ENCODE data around the gene AP5Z1.
A peak's percentile ranks its signal among the peaks of the same experiment; 100 is the strongest.

Gene AP5Z1

DNA sequence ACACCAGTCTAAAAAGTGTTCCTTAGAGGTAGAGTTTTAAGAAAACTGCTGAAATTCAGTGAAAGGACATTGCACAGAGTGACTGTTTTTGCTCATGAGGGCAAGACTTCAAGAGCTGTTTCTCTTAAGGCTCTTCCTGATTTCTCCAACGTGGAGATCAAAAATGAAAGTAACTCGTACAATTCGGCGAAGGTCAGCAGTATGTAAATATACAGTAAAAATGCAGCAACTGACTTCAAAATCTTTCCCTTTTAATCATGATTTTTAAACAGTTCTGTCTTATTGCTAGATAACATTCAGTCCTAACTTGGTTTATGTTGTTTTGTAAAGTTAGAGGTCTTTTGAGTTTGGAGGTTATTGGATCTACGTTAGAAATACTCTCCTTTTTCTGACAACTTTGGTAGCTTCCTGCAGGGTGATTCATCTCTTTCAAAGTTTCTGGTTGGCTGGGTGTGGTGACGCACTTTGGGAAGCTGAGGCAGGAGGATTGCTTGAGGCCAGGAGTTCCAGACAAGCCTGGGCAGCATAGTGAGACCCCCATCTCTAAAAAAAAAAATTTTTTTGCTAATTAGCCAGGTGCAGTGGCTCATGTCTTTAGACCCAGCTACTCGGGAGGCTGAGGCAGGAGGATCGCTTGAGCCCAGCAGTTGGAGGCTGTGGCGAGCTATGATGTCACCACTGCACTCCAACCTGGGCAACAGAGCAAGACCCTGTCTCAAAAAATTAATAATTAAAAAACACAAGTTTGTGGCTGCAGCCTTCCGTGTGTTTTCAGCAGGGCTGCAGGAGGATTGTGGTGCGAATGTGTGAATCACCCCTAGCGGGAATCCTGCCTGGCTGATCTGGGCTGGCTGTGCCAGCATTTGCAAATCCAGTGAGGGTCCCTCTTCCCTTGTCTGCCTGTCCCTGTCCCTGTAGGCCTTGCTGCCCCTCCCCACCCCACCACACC, 29.2 kb upstream of the AP5Z1 start:
- no peak for DNase-seq

DNA sequence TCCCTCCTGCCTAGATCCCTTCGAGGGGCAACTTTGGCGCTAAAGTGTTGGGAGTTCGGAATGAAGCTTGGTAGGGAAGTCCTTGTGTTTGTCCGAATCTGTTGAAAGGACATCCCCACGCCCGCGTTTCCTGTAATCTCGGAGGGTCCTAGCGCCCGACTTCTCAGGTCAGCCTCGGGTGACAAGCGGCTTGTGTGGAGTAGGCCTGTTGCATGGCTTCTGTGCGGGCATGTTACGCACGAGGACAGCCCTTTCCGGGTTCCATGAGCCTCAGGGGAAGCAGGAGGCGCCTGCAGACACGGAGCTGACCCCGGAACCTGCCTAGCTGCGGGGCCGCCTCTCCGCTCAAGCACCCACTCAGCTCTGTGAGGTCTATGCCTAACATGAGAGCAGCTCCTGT, 28.4 kb upstream of the AP5Z1 start:
- no peak for DNase-seq

DNA sequence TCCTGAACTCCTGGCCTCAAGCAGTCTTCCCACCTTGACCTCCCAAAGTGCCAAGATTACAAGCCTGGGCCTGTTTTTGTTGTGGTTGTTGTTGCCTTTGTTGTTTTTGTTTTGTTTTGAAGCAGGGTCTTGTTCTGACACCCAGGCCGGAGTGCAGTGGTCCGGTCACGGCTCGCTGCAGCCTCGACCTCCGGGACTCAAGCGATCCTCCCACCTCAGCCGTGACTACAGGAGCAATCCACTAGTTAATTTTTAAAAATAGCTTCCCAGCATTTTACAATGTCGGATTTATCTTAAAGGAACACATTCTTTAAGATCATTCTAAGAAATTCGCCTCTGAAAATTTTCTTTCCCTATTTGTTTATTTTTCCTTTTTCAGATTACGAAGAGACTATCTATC, 27.7 kb upstream of the AP5Z1 start:
- DNase-seq, result no peak

DNA sequence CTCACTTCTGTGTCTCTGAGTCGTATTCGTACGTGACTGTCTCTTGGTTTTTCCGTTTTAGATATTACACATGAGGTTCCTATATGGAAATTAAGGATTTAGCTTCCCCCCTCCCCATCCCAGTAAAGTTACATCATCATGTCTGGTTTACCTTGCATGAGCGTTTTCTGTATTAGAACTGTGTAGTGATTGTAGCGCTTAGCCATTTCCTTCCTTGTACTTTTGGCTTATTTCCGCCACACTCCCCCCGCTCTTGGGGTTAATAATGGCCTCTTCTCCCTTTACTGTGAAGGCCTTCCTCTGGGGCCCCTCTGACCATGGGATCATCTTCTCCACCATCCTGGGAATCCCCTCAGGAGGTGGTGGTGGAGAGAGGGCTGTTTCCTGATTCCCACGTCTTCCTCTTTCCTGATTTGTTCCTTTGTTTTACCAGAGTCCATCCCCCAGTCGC, 27.2 kb upstream of the AP5Z1 start:
- no peak for DNase-seq

DNA sequence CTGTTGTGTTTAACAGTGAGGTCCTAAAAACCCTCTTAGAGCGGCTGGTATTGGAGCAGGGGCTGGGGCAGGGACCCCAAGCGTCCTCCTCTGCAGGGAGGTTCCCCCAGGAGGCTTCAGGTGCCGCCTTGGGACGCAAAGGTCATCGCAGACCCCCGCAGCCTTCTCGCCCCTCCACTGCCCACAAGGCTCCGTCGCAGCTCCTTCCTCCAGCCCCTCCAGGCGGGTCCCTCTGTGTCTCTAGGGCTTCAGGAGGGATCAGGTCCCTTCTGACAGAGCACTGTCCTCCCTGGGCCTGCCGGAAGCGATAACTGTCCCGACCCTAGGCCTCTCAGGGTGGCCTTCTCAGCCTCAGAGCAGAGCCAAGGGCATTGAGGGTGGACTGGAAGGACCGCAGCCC, 26.1 kb upstream of the AP5Z1 start:
- DNase-seq, result no peak

DNA sequence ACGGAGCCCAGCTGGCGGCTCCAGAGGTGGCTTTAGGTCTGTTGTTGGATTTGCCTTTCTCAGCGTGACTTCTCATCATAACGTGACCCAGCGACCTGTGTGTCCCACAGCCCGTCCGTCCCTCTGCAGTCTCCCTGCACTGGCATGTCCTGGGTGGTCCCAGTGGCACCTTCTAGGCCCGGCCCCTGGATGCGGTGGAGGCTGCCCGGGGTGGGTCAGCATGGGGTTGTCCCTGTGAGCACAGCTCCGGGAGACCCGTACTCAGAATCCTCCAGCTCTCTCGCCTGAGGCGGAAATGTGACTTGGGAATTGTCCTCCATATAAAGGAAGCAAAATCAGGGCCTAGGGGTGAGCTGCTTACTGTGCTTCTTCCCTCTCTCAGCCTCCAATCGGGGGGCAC, 25.6 kb upstream of the AP5Z1 start:
- no peak for DNase-seq

DNA sequence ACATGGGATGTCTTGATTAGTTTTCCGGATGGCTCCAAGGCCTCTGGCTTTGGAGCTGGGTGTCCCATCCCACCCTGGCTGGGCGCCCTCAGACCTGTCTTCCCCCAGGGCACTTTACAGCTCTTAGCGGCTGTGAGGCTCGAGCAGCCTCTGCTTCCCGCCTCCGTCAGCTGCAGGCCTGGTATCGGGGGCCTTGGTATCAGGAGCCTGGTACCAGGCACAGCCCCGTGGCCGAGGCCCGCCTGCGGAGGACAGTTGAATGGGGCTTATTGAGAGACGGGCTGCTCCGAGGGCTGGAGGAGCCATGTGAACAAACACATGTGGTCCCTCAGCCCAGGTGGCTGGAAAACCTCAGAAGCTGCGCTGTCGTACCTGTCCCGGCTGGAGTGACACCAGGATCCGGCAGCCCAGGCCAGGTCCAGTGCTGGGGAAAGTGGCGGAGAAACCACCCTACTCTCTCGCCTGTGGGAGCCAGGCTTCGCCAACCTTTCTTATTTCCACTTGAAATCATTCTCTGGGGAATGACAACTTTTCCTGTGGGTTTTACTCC, 23.9 kb upstream of the AP5Z1 start:
- DNase-seq, result no peak

DNA sequence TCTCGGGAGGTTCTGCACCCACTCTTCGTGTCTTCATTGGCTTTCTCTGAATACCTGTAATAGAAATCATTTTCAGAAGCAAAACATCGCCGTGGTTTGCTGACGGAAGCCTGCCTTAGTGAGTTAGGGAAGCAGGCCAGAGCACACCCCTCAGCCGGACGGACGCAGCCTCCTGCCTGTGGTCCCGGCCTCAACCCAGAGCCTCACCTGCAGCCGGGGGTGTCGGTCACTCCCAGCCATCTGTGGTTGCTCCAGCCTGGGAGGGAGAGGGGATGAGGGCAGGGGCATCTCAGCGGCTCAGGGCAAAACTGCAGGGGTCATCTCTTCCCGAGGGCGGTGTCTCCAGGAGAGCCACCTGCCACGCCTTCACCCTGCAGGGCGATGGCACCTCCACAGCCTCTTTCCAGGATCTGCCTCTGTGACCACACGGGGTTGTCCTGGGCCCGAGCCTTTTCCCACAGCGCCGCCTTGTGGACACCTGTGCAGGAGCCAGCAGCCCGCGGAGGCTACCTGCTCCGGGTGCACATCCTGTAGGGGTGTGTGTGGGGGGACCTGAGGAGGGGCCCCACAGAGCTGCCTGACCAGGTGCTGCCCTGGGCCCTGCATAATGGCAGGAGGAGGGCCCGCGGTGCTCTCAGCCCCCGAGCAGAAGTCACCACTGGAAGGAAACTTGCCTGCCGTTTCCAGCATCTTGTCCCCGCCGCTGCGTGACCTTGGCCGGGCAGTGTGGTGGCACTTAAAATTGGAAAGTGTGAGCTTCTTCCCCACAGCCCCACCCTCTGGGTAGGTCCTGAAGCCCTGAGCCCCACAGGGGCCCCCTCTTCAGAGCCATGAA, 21.6 kb upstream of the AP5Z1 start:
- DNase-seq, result peak; percentile 90

DNA sequence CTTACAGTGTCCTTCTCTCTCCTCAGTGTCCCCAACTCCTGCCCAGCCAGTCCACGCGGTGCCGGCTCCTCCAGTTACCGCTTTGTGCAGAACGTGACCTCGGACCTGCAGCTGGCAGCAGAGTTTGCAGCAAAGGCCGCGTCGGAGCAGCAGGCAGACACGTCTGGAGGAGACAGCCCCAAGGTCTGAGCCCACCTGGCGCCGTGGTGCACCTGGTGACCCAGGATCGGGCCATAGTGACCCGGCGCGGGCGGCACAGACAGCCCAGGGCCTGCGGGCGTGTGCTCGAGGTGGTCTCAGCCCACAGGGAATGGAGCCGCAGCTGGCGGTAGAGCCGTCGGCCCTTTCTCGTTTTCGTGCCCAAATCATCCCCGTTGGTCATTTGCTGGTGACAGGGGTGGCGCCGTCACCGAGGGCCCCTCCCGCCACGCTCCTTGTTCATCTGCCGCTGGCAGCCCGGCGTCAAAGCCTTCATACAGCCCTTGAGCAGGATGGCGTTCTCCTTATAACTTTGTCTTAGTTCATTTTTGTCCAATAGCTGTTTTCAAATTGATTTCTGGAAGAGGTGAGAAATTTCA, 20.9 kb upstream of the AP5Z1 start:
- DNase-seq, result no peak

DNA sequence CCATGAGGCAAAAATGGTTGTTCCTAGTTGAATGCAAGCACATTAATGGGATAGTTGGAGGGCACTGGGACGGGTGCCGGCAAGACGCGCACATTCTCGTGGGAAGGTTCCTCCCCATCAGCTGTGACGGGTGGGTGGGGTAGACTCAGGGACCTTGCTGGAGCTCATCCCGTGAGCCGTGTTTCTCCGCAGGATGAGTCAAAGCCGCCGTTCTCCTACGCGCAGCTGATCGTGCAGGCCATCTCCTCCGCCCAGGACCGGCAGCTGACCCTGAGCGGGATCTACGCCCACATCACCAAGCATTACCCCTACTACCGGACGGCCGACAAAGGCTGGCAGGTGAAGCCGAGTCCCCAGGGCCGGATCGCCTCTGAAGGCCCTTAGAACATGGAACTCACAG, 20.4 kb upstream of the AP5Z1 start:
- DNase-seq, result no peak

DNA sequence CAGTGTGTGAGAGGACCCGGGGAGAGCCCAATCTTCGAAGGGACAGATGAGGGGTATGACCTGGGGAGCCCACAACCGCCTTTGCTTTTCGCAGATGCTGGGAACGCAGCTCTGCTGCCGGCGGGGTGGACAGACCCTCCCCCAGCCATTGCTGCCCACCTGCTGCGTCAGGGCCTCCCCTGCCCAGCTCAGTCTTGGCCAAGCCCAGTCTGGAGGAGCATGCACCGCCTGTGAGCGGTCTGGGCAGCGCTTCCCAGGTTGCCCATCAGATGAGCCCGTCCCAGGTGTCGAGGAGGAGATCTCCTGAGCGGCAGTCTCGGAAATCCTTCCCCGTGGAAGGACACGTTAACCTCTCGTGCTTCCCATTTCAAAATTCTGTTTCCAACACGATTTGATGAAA, 17.3 kb upstream of the AP5Z1 start:
- no peak for DNase-seq

DNA sequence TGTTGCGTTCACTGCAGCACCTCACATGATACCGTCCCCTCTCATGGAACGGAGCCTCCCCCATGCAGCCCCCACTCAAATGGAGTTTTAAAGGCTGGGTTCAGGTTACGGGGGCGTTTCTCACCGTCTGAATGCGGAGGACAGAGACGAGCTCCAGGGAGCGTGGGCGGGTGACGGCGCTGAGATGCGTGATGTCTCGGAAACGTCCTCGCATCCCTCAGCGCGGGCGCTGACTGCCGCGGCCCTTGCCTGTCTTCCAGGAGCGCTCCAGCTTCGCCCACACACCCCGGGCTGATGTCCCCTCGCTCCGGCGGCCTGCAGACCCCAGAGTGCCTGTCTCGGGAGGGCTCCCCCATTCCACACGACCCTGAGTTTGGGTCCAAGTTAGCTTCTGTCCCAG, 16.6 kb upstream of the AP5Z1 start:
- no peak for DNase-seq

DNA sequence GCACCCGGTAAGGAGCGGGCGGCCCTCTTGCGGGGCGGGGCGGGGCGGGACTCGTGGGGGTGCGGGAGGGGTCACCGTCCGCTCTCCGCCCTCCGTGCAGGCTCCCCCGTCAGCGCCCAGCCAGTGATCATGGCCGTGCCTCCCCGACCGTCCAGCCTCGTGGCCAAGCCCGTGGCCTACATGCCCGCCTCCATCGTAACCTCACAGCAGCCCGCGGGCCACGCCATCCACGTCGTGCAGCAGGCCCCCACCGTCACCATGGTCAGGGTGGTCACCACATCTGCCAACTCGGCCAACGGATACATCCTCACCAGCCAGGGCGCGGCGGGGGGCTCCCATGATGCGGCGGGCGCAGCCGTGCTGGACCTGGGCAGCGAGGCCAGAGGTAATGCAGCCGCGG, 16.2 kb upstream of the AP5Z1 start:
- DNase-seq, result no peak

DNA sequence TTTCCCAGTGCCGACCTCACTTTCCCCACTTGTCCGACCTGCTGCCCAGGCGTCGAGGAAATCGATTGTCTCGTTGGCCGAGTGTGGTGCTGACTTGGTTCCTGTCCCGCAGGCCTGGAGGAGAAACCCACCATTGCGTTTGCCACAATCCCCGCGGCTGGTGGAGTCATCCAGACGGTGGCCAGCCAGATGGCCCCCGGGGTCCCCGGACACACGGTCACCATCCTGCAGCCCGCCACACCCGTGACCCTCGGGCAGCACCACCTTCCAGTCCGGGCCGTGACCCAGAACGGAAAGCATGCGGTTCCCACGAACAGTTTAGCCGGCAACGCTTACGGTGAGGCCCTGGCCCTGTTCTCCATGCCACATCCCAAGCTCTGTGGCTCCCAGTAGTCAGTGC, 14.5 kb upstream of the AP5Z1 start:
- DNase-seq, result no peak

DNA sequence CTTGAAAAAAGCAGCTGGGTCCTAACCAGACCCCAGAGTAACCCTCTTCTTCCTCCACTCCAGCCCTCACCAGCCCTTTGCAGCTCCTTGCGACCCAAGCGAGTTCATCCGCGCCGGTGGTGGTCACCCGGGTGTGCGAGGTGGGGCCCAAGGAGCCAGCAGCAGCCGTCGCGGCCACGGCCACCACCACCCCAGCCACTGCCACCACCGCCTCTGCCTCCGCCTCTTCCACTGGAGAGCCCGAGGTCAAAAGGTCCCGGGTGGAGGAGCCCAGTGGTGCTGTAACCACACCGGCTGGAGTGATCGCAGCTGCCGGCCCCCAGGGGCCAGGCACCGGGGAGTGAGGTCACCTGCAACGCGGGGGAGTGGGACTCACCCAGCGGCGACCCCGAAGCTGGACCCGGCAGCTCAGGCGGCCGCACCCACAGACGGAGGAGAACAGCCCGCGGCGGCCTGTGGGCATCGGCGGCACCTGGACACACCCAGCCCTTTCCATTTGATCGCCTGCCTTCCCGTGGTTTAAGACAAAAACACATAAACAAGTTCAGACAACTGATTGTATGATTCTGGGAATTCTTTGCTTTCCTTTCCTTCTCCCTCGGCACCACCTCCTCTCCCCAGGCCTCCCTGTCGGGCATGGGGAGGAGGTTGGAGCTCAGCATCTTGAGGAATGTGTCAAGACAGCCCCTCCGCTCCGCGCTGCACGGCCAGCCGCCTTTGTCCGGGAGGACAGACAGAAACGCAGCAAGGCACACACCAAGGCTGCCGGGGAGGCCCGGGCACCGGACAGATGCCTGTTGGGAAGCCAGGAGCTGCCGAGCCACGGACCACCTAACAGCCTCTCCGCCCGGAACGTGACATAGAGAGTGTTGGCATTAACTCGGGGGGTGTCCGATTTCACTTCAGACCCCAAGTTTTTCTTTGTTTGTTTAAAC, 13.0 kb upstream of the AP5Z1 start:
- DNase-seq, result no peak

DNA sequence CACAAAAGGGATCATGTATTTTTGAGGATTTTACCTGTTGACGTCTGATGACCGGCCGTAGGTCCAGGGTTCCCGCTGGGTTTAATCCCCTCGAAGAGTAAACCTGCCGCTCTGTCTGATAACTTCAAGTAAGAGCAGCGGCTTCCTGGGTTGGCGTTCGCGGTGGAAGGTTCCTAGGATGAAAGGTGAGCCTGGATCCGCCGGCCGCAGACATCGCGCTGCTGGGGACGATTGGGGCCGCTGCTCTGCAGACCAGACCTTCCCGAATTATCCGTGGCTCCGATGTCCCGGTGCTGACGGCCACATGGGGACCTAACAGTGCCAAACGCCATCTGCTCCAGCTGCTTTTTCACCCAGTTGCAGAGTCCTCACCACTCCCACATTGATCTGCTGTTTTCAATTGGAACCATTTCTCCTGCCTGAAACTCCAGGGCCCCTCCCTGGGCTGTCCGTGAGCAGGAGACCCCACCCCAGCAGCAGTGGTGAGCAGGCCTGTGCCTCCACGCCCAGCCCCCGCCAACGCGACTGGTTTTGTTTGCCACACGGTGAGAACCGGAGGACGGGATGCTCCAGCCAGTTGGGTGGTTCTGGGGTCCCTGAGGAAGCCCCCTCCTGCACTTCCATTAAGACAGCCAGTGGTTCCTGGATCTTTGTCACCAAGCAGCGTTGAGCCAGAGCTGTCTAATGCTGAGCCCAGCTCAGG, 12.2 kb upstream of the AP5Z1 start:
- DNase-seq, result no peak

DNA sequence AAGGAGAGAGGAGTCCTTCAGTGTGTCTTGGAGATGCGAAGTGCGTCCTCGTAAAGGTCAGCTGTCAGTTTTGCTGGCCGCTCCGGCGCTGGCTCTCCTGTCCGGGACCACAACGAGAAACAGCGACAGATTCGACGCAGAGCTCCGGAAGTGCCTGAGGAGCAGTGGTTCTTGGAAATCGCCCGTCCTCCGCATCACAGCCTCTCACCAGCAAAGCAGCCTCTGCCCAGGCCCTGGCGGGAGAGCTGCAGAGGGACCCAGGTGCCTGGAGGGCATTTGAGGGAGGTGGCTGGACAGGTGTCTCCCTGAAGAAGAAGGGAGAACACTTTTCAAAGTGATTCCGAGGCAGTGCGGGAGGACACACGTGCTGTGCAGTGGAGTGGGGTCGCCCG, 11.6 kb upstream of the AP5Z1 start:
- no peak for DNase-seq

DNA sequence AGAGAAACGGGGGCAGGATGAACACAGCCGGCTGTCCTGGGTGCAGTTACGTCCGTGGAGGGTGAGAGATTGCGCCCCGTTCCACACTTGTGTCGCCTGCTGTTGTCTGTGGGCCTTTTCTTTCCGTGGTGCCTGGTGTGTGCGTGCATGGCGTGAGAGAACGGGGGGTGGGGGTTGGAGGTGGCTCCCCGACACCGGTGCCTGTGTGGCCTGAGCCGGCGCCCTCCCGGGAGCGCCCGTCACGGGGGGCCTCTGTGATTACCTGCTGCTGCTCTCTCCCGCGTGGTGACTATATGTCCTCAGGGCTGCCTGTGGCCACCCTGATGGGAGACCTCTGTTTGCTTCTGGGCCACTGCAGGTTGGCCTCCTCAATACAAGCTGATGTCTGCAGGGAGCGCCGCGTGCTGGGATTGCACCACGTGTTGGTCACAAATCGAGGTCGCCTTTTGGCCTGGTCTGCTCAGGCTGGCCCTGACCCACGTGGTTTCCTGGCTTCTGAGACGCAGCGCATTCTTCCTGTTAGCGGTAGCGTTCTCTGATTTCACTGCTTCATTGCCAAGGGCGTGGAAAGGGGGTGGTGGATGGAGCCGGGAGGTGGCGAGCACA, 10.9 kb upstream of the AP5Z1 start:
- no peak for DNase-seq

DNA sequence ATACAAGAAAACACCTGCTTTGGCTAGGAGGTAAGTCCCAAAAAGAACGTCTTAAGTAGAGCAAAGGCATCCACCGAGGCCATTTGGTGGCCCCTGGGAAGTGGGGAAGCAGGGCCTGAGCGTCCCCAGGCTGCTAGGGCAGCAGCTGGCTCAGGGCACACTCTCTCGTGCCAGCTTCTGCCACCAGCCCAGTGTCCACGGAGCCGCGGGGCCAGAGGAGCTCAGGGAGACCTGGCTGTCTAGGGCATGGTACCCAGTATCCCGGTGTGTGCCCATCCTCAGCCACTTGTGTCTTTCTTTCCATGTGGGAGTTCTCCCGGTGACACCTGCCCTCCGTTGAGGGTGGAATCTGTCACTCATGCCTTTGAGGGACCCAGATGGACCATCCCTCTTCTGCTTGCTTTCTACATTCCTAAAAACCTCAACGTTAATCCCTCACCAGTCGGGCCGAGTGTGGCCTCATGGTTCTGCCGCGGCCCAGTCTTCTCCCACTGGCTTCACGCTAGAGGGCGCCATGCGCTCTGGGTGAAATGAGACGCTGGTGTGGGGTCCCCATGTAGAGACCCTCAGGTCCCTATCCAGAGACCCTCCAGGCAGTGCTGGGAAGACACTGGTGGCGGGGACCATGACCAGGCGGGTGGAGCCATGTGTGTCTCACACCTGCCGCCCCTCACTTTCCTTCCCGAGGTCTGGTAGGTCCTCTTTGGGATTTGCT, 9.5 kb upstream of the AP5Z1 start:
- DNase-seq, result no peak

Data from activated CD4-positive, CD25-positive, alpha-beta regulatory T cell treated with anti-CD3 and anti-CD28 coated beads, Interleukin-2, amount 50 U/mL, for 72 hours (primary cell).